ENCODE data around the gene HESX1. TPM values are rescaled to one million over a fixed set of nuclear protein-coding genes. Genes with fewer than 3 reads are reported as not detected.
A peak's percentile ranks its signal among the peaks of the same experiment; 100 is the strongest.

The HESX1 gene
- total RNA-seq, 1 donor from 2014 or later, result 0.57 TPM

GRCh38 chr3:57169872-57170623, 29.7 kb downstream of the HESX1 start:
- intact Hi-C loops (cut with DNase I), result loop anchor here (2.0 to 10.0 kb wide), 3 partner anchors 57 to 385 kb away; partner anchors contain the start of genes APPL1 and PDE12
- peak; percentile 89 for DNase-seq (ENCODE audit: low spot score)

GRCh38 chr3:57169108-57169507, 30.7 kb downstream of the HESX1 start:
- intact Hi-C loops (cut with DNase I), result loop anchor here (5.0 to 10.0 kb wide), 2 partner anchors 58 to 386 kb away; partner anchors contain the start of genes APPL1 and PDE12
- no peak for DNase-seq (ENCODE audit: low spot score)

GRCh38 chr3:57168151-57168550, 31.6 kb downstream of the HESX1 start:
- intact Hi-C loops (cut with DNase I), result loop anchor here (5.0 to 10.0 kb wide), 2 partner anchors 59 to 387 kb away; partner anchors contain the start of genes APPL1 and PDE12
- no peak for DNase-seq (ENCODE audit: low spot score)

- intact Hi-C loops (cut with DNase I), result loop anchor here (5.0 to 10.0 kb wide), 2 partner anchors 61 to 388 kb away; partner anchors contain the start of genes APPL1 and PDE12
- no peak for DNase-seq (ENCODE audit: low spot score)
Observed at GRCh38 chr3:57166660-57167059, 33.1 kb downstream of the HESX1 start.

- DNase-seq (ENCODE audit: low spot score), result no peak
- intact Hi-C loops (cut with DNase I), result loop anchor here (5.0 to 10.0 kb wide), 2 partner anchors 62 to 389 kb away; partner anchors contain the start of genes APPL1 and PDE12
Observed at GRCh38 chr3:57165641-57166040, 34.1 kb downstream of the HESX1 start.

GRCh38 chr3:57164657-57165573, 34.9 kb downstream of the HESX1 start, which contains the start of gene IL17RD:
Gene IL17RD (minus strand): TSS chr3:57165353. CDS start chr3:57165286, 67 bp downstream.
- intact Hi-C loops (cut with DNase I), result loop anchor here (5.0 to 10.0 kb wide), 3 partner anchors 62 to 390 kb away; partner anchors contain the start of genes APPL1 and PDE12

GRCh38 chr3:57164217-57164656, 35.5 kb downstream of the HESX1 start:
- no peak for DNase-seq (ENCODE audit: low spot score)
- intact Hi-C loops (cut with DNase I), result loop anchor here (5.0 to 10.0 kb wide), 2 partner anchors 167 to 391 kb away; partner anchors contain the start of gene PDE12

More at GRCh38 chr3:57164657-57165573, 34.9 kb downstream of the HESX1 start, which contains the start of gene IL17RD:
- peak; percentile 88 for DNase-seq (ENCODE audit: low spot score)

- DNase-seq (ENCODE audit: low spot score), result no peak
- intact Hi-C loops (cut with DNase I), result loop anchor here (5.0 to 10.0 kb wide), 2 partner anchors 166 to 391 kb away; partner anchors contain the start of gene PDE12
Observed at GRCh38 chr3:57163751-57164150, 36.0 kb downstream of the HESX1 start.

GRCh38 chr3:57161915-57162314, 37.9 kb downstream of the HESX1 start:
- DNase-seq (ENCODE audit: low spot score), result no peak
- intact Hi-C loops (cut with DNase I), result loop anchor here (5.0 to 10.0 kb wide), 2 partner anchors 165 to 393 kb away; partner anchors contain the start of gene PDE12

GRCh38 chr3:57160765-57161538, 38.8 kb downstream of the HESX1 start:
- intact Hi-C loops (cut with DNase I), result loop anchor here (5.0 to 10.0 kb wide), 2 partner anchors 164 to 394 kb away; partner anchors contain the start of gene PDE12
- DNase-seq (ENCODE audit: low spot score), result no peak

- intact Hi-C loops (cut with DNase I), result loop anchor here (5.0 to 10.0 kb wide), 2 partner anchors 163 to 395 kb away; partner anchors contain the start of gene PDE12
- DNase-seq (ENCODE audit: low spot score), result no peak
Observed at GRCh38 chr3:57160076-57160764, 39.6 kb downstream of the HESX1 start.

- DNase-seq (ENCODE audit: low spot score), result no peak
- intact Hi-C loops (cut with DNase I), result no loop called here
Observed at GRCh38 chr3:57158813-57159738, 40.7 kb downstream of the HESX1 start.

GRCh38 chr3:57158325-57158724, 41.5 kb downstream of the HESX1 start:
- intact Hi-C loops (cut with DNase I), result no loop called here
- no peak for DNase-seq (ENCODE audit: low spot score)

- intact Hi-C loops (cut with DNase I), result no loop called here
- DNase-seq (ENCODE audit: low spot score), result no peak
Observed at GRCh38 chr3:57157545-57157944, 42.2 kb downstream of the HESX1 start.

GRCh38 chr3:57155310-57155643, 44.5 kb downstream of the HESX1 start:
- intact Hi-C loops (cut with DNase I), result no loop called here
- DNase-seq (ENCODE audit: low spot score), result no peak

- DNase-seq (ENCODE audit: low spot score), result no peak
- intact Hi-C loops (cut with DNase I), result no loop called here
Observed at GRCh38 chr3:57154470-57155309, 45.1 kb downstream of the HESX1 start.

Data from cardiac septum (tissue), 1 donor.